ENCODE measurements around the gene LRRC75A.
"Not testable (repeated sequence)": the region's sequence is repeated elsewhere in the genome, so short reads cannot be mapped to it uniquely, and the experiment has no call there.

LRRC75A gene, protein sequence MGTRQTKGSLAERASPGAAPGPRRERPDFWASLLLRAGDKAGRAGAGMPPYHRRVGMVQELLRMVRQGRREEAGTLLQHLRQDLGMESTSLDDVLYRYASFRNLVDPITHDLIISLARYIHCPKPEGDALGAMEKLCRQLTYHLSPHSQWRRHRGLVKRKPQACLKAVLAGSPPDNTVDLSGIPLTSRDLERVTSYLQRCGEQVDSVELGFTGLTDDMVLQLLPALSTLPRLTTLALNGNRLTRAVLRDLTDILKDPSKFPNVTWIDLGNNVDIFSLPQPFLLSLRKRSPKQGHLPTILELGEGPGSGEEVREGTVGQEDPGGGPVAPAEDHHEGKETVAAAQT

DNA sequence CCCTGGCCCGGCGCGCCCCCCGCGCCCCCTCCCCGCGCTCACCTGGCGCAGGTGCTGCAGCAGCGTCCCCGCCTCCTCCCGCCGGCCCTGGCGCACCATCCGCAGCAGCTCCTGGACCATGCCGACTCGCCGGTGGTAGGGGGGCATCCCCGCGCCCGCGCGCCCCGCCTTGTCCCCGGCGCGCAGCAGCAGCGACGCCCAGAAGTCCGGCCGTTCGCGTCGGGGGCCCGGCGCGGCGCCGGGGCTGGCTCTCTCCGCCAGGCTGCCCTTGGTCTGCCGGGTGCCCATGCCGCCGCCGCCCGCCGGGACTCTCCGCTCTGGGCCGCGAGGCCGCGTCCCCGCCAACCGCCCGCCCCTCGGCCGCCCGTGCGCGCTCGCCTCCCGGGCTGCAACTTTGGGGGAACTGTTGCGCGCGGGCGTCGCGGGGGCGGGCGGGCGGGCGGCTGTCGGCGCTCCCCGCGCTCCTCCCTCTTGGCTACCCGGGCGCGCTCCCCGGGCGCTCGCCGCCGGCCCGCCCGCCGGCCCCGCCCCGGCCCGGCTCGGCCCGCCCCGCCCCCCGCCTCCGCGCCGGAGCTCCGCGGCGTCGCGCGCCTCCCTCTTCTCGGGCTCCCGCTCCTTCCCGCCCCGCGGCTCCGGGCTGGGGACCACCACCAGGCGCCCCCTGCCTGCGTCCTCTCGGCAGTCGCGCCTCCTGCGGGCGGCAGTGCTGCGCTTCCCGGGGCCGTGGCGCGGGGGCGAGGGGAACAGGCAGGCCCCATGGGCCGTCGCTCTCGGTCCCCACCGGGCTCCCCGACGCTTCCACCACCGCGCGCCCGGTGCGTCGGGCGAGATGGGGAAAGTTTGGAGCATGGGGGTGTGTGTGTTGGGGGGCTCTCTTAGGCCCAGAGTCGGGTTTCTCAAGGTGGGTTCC, at the start of gene LRRC75A:
Gene LRRC75A (minus strand): TSS at position 491 of the 910 bp plus-strand sequence. CDS start 203 bp downstream, at position 288.
- peak; percentile 66 for DNase-seq

DNA sequence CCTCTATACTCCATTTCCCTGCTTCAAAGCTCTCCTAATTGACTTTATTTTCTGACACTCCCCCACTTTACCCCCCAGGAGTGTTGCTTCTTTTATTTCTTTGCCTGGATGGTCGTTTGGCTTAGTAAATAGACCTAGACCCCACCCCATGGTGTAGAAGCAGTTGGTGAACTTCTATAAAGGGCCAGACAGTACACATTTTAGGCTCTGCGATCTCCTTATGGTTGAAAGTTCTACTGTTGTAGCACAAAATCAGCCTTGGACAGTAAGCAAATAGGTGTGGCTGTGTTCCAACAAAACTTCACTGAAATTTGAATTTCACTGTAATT, 45.1 kb upstream of the LRRC75A start:
- no peak for DNase-seq

DNA sequence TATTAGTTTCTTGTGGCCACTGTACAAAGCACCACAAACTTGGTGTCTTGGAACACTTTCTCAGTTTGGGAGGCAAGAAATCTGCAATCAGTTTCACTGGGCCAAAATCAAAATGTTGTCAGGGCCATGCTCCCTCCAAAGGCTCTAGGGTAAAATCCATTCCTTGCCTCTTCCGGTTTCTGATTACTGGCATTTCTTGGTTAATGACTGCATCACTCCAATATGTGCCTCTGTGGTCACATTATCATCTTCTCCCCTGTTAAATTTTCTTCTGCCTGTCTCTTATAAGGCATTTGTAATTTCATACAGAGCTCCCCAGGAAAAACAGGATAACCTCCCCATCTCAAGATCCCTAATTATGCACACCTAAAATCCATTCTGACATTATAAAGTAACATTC, 42.2 kb upstream of the LRRC75A start:
- DNase-seq, result no peak

DNA sequence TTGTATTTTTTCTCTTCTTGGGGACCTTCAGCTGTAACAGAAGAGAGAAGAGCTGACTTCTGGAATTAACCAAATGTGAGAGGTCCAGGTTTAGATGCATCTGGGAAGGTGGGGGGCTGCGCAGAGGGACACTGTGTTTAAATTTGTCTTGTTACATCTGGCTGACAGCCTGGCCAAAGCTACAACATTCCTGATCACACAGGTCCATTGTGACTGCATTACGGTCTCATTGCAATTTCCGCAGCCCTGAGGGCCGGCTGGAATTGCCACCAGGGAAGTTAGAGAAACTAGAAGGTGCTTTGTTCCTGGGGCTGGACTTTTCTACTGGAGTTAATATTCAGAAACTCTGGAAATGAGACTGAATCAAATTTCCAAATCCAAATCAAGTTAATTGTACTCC, 37.9 kb upstream of the LRRC75A start:
- DNase-seq, result no peak

DNA sequence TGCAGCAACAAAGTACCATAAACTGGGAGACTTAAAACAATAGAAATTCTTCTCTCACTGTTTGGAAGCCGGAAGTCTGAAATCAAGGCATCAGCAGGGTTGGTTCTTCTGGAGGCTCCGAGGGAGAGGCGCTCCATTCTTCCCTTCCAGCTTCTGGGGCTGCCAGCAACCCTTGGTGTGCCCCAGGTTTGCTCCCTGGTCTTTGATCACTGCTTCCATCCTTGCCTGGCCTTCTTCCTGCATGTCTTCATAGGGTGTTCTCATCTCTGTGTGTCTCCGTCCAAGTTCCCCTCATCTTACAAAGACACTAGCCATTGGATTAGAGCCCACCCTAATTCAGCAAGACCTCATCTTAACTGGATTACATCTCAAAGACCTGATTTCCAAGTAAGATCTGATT, 35.3 kb upstream of the LRRC75A start:
- DNase-seq, result no peak

DNA sequence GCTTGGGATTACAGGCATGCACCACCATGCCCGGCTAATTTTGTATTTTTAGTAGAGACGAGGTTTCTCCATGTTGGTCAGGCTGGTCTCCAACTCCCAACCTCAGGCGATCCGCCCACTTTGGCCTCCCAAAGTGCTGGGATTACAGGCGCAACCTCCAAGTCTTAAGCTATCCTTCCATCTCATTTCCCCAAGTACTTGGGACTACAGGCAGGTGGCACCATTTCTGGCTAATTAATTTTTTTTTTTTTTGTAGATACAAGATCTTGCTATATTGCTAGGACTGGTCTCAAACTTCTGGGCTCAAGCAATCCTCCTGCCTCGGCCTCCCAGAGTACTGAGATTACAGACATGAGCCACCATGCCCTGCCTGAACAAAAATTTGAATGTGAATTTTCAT, 33.6 kb upstream of the LRRC75A start:
- not testable (repeated sequence) for DNase-seq

DNA sequence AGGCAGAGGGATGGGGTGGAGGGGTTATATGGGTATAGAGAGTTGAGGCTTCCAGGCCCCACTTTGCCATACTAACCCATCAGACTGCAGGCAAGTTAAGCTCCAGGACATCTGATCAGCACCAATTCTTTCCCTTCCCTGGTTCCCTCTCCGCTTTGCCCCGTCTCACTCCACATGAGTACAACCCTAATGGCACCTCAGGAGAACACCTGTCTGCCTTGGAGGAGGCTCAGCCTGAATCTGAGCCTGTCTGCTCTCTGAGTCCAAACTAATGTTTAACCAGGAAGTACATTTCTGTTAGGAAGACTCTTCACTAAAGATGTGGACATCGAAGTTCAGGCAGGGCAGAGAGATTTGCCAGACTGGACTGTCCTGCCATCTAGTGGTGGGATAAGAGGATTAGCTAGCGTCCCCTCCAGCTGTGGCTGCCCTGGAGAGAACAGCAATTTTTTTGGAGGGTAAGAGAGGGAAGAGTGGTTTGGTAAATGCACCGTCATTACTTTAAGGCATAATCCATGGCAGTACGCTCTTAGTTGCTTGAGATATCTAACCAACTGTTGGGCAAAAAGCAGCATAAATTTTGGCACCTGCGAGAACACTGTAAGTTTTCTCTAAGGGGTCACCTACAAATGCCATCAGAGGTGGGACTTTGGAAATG, 29.2 kb upstream of the LRRC75A start:
- DNase-seq, result peak; percentile 87

DNA sequence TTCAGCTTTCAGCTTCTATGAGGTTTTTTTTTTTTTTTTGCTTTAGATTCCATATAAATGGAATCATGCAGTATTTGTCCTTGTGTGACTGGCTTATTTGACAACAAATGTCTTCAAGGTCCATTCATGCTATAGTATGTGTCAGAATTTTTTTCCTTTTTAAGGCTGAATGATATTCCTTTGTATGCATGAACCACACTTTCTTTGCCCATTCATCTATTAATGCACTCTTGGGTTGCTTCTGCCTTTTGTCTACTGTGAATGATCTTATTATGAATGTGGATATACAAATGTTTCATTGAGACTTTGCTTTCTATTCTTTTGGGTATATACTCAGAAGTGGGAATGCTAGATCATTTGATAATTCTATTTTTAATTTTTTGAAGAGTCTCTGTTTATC, 27.0 kb upstream of the LRRC75A start:
- DNase-seq, result no peak

DNA sequence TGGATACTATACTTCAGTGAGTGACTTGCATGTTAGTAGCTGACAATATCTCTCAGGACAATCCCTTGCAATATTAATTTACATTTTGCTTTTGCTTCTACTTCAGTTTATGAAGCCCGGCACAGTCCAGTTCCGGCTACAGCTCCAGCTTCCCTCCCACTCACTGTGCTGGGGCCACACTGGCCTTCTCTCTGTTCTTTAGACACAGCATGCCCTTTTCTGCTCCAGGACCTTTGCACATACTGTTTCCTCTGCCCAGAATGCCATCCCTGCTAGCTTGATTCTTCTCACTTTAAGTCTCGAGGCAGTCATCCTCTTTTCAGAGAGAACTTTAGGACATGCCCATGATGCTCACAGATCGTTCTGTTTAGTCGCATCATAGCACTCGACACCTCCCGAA, 25.5 kb upstream of the LRRC75A start:
- DNase-seq, result no peak

DNA sequence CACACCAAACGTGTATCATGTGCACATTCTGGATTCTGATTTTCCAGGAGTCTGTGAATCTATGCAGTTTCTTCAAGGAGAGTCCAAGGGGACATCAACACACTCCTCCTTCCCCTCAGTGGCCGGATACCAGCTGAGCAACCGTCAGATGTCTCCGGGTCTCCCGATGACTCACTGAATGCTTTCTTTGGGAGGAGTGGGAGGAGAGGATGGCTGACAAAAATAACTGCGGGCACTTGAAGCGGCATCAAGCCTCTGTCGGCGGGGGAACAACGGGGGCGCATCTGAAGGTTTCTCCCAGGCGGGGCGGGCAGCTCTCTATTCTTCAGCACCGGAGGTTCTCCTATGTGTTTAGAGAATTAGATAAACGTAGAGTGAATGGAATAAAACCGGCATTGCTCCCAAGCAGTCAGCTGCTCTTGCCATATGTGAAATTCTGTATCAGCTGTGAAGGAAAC, 24.6 kb upstream of the LRRC75A start:
- no peak for DNase-seq

DNA sequence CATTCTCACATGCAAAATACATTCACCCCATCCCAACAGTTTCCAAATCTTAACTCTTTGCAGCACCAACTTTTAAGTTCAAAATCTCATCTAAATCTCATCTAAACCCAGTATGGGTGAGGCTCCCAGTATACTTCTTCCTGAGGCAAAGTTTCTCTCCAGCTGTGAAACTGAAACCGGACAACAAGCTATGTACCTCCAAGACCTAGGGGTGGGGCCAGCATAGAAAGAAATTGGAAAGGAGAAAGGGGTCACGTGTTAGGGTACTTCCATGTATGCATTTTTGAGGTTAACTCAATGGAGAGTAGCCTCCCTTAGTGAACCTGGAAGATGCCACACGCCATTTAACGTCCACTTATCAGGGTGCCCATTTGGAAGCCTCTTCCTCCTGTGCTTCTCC, 23.9 kb upstream of the LRRC75A start:
- DNase-seq, result no peak

DNA sequence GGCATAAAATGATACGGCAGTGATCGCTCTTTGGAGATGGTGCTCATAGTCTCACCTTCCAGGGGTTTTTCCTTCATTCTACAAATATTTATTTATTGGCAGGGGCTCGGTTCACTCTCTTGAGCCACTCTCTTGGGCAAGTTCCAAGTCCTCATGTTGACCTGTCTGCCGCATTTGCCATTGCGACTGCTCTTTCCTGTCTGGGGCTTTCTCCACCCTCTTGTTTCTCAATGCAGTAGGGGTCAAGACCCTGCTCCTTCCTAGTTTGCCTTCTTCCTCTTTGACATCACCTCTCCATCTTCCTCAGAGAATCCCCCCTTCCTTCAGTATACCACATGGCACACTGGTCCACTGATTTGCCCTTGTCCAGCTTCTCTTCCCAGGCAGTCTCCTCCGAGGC, 21.9 kb upstream of the LRRC75A start:
- no peak for DNase-seq

DNA sequence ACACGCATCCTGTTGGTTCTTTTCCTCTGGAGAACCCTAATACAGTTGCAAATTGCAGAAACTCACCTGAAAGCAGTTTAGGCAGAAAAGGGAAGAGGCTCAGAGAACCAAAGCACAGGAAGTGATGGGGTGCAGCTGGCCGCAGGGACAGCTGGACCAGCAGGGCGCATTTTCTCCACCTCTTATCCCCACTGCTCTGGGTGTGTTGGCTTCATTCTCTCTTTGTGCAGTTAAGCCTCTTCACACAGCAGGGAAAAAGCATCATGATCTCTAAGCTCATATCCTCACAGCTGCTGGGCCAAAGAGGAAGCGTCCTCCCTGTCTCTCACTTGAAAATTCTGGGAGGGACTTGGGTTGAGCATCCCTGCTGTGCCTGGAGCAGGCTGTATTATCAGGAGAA, 20.0 kb upstream of the LRRC75A start:
- DNase-seq, result no peak

DNA sequence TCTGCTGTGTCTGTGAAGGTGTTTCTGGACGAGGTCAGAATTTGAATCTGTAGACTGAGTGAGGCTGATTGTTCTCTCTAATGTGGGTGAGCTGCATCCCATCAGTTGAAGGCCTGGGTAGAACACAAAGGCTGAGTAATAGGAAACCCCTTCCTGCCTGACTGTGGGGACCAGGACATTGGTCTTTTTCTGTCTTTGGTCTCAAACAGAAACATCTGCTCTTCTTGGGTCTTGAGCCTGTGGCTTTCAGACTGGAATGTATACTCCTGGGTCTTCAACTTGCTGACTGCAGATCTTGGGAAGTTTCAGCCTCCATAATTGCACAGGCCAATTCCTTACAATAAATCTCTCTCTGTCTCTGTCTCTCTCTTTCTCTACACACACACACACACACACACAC, 19.6 kb upstream of the LRRC75A start:
- DNase-seq, result no peak

DNA sequence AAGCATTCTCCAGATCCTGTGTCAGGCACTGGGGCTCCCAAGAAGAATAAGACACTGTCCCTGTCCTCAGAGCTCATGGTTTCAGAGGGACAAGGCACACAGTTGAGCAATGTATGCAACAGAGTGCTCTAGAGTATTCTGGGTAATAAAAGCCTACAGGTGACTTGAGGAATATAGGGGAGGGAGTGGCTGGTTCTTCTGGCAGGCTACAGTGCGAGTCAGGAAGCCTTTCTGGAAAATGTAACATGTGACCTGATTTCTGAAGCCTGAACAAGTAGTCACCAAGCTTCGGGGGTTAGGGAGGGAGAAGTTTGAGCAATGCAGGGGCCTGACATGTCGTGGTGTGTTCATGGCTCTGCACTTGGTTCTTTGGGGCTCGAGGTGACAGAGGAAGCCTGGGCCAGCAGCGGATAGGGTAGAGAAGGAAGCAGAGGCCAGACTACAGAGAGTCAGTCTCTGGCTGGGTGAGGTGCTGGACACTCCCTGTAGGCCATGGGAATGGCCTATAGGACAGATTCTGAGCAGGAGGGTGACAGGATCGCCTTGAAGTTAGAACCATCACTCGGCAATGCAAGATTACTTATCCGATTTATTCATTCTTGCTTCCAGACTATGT, 16.0 kb upstream of the LRRC75A start:
- no peak for DNase-seq

DNA sequence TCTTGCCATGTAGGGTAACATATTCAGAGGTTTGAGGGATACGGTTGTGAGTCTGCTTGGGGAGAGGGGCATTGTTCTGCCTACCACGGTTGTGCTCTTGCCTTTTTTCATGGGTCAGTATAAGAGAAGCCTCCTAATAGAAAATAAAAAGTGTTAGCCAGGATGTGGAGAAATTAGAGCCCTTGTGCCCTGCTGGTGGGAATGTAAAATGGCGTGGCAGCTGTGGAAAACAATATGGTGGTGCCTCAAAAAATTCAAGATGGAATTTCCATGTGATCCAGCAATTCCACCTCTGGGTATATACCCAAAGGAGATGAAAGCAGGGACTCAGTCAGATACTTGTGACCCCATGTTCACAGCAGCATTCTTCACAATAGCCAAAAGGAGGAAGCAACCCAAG, 14.2 kb upstream of the LRRC75A start:
- DNase-seq, result no peak

DNA sequence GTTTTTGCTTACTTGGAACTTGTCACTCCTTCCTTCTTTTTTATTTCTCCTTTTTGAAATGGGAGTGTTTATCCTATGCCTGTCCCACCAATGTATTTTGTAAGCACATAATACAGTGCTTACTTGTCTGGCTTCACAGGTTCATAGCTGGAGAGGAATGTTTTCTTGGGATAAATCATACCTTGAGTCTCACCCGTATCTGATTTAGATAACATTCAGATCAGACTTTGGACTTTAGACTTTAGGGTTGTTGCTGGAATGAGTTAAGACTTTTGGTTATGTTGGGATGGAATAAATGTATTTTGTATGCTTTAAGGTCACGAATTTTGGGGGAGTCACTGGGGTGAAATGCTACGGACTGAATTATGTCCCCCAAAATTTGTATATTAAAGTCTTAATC, 13.0 kb upstream of the LRRC75A start:
- DNase-seq, result no peak

DNA sequence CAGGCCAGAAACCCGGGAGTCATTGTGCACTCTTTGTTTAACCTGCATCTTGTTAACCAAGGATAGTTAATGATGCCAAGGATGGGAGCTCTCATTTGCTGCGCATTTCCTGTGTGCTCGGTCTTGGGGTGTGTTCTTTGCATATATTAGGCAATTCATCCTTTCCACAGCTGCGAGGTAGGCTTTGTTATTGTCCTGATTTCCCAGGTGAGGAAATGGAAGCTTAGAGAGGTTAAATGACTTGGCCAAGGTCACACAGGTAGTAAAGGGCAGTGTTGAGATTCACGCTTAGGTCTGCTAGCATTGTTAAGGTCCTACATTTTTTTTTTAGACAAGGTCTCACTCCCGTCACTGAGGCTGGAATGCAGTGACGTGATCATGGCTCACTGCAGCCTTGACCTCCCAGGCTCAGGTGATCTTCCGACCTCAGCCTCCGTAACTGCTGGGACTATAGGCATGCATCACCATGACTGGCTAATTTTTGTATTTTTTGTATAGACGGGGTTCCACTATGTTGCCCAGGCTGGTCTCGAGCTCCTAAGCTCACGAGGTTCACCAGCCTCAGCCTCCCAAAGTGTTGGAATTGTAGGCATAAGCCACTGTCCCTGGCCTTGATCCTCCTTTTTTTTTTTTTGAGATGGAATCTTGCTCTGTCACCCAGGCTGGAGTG, 5.0 kb upstream of the LRRC75A start:
- no peak for DNase-seq

DNA sequence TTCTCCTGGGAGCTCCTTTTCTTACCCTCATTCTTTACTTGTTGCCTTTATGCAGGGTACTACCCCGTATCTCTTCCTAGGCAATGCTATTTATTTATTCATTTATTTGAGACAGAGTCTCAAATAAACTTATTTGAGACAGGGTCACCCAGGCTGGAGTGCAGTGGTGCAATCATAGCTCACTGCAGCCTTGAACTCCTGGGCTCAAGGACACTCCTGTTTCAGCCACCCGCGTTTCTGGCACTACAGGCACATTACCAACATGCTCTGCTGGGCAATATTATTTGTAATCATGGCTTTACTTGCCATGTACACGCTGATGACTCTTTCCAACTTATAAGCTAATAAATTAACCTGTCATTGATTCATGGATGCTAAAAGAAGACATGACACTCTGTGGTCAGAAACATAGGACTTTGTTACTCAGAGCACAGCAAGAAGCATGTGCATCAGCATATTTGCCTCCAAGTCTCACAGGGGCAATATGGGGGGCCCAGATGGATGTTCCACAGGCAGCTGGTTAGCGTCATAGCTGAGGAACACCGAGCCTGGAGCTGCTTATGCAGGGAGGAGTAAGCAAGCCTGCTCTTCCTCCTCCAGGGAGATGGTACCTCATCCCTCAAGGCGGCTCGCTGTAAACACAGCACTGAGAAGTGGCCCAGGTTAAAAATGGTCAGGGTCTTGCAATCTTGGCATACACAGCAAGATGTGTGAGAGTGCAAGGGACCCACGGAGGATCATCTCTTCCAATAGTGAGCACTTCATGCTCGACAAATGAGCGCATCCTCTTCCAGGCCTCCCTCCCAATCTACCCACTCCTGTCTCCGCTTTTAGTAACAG, 4.2 kb upstream of the LRRC75A start:
- DNase-seq, result no peak

DNA sequence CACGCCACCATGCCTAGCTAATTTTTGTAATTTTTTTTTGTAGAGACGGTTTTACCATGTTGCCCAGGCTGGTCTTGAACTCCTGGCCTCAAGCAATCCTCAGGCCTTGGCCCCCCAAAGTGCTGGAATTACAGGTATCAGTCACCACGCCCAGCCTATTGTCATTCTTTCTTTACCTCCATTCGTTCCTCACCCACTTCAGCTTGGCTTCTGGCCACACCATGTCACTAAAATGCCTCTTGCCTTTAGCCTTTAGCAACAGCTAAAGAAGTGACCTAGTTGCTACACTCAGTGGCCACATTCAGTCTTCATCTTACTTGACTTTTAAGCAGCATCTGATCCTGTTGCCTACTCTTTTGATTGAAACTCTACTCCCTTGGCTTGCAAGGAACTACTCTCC, 3.6 kb upstream of the LRRC75A start:
- no peak for DNase-seq

DNA sequence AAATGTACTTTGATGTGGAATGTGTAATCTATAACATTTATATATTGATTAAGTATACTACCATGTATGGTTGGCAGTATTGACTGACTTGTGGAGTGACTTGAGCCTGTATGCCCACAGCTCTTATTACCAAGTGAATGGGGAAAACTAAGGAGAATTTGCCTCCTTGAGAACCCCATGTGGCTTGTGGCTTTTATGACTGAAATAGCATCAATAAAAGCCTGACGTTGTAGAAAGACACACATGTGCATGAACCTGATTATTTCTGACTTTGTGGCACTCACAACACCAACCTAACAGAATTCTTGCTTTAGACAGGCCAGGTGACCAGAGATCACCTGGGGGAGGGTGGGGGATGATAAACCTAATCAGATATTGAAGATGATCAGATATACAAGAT, 2.1 kb upstream of the LRRC75A start:
- no peak for DNase-seq

DNA sequence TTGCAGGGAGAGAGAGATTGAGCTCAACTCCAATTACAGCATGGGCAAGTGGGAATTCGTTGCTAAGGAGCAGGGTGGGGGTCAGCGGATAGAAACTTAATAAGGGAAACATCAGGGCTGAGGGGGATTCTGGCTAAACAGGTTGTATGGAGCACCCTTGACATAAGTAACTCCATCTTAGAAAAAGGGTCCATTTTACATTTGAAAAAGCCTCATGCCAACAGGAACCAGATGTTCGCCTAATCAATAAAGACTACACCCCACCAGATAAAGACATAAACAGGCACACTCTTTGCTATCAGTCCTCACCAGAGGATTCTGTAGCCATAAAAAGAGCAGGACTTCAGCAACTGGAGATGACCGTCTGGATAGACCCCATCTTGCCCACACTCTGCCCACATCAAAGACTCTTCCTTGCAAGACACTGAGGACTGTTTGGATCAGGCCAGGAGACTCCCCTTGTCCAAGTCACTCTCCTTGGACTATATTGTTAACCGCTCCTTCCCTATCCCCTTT, 1.6 kb upstream of the LRRC75A start:
- no peak for DNase-seq

Data from NCI-H1105 treated with DMSO at 0.1 percent for 48 hours (cell line).